HG03469 (cell line): ENCODE results near the gene IFNL3.
"Not testable (repeated sequence)": the region's sequence is repeated elsewhere in the genome, so short reads cannot be mapped to it uniquely, and the experiment has no call there.

Source experiments
- ATAC-seq: cut with Tn5 transposase; IDR thresholded peaks from one replicate; pipeline ENCODE4 v1.9.1; 2021; ENCODE audit warnings: mild to moderate bottlenecking, moderate library complexity, moderate number of reproducible peaks; ENCODE audit not compliant: unreplicated experiment

Gene IFNL3

GRCh38 chr19:39253374-39254149, 8.8 kb upstream of the IFNL3 start:
- ATAC-seq, result no peak

DNA sequence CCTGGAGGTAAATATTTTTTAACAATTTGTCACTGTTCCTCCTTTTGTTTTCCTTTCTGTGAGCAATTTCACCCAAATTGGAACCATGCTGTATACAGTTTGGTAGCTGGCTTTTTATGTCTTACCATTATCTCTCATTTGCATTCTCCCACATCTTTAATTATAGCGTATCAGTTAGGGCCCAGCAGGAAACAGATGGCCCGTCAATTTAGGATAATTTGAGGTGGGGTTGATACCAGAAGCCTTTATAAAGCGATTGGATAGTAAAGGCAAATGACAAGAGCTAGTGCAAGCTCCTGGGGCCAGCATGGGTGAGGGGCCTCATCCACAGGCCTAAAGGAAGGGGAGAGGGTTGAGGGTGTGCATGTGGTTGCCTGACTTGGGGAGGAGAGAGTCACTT, 7.7 kb upstream of the IFNL3 start:
- ATAC-seq, result no peak

- ATAC-seq, result no peak
Observed at GRCh38 chr19:39251846-39252245, 7.0 kb upstream of the IFNL3 start.

- no peak for ATAC-seq
Observed at GRCh38 chr19:39251081-39251480, 6.3 kb upstream of the IFNL3 start.

DNA sequence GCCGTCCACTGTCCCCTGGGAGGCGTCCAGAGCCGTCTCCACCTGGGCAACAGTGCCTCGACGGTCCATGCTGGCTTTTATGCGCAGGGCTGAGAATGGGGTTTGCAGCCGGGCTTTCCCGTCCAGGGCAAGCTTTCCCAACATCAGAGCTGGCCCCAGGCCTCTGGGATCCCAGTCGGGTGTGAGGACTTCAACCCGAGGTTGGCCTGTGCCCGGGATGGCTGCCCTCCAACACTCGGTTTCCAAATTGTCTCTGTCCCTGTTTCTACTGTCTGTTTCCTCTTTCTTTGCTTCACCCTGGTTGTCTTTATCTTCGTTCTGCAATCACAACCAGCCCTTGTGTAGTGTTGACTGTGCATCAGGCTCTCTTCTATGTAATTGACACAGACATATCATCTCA, 4.0 kb upstream of the IFNL3 start, which contains the start of gene IFNL4:
Gene IFNL4, minus strand, starts transcription at position 51 of the 400 bp plus-strand sequence.
- ATAC-seq, result no peak

GRCh38 chr19:39247701-39248664, 3.2 kb upstream of the IFNL3 start:
- no peak for ATAC-seq

DNA sequence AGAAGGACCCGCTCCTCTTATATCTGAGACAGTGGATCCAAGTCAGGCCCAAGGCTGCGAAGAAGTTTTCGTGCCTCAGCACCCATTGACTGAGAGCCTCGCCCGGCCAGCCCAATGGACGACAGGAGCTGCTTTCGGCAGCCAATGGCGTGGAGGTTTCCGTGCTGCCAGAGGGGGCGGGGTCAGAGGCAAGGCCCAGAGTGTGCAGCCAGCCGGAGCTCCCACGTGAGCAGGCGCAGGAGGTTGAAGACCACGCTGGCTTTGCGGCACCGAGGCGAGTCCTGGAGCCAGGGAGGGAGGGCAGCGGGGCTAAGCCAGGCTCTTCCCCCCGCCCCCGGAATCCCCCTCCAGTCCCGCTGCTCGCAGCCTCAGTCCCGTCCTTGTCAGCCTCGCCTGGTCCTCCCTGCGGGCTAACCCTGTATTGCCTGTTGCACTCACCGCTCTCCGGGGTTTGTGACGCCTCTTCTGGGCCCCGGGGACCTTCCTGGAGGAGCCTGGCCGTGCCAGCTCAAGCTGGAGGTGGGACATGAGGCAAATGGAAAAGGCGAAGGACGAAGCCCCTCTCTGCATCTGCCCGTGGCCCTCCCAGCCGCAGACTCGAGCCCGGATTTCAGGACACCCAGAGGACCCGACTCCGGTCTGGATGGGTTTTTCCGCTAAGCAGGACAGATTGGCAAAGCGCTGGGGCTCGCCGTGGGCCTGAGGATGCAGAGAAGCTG, 2.3 kb upstream of the IFNL3 start:
- ATAC-seq, result no peak

GRCh38 chr19:39245166-39245565, 360 bp upstream of the IFNL3 start:
- ATAC-seq, result not testable (repeated sequence)

- ATAC-seq, result not testable (repeated sequence)
Observed at GRCh38 chr19:39243741-39244140, 1.1 kb downstream of the IFNL3 start.

DNA sequence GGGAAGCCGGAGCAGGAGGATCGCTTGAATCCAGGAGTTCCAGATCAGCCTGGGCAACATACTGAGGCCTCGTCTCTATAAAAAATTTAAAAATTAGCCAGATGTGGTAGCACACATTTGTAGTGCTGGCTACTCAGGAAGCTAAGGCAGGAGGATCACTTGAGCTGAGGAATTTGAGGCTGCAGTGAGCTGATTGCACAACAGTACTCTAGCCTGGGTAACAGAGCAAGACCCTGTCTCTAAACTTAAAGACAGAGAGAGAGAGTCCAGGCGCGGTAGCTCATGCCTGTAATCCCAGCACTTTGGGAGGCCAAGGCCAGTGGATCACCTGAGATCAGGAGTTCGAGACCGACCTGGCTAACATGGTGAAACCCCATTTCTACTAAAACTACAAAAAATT, 4.4 kb downstream of the IFNL3 start:
- no peak for ATAC-seq

- ATAC-seq, result no peak
Observed at GRCh38 chr19:39238944-39239343, 5.9 kb downstream of the IFNL3 start.

- no peak for ATAC-seq
Observed at GRCh38 chr19:39238209-39238608, 6.6 kb downstream of the IFNL3 start.

DNA sequence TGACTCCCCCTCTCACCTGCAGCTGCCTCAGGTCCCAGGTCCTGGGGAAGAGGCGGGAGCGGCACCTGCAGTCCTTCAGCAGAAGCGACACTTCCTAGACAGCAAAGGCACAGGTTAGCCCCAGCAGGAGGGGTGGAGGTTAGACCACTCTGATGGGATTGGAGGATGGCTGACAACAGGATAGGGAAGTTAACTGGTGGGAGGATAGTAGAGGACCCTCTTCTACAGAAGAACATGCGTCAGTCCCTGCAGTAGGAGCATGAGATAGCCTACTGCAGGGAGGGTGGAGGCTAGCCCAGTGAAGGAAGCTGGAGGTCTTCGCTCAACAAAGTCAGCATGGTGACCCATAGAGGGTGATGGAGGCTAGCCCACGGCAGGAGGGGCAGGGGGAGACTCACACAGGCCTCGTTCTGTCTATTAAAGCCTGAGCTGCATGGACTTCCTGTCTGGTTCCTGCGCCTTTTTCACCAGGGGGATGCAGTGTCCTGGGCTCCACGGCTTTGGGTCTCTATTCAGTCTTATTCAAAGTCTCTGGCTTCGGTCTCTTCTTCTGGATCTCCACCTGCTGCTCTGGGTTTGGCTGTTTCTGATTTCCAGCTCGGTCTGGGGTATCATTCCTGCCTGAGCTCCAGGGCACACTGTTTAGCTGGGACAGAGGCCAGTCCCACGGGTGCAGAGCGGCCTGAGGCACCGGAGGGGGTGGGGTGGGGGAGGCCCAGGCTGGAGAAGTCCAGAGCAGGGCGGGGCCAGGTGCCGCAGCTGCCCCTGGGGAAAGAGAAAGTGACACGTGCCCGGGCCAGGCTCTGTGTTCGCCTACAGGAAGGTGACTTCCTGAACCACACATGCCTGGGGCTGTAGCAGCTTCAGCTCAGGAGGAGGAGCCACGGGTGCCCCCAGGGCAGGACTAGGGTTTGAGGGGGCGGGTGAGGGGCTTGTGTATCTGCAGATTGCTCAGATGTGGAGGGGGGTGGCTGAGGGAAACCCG, 7.3 kb downstream of the IFNL3 start:
- ATAC-seq, result no peak

DNA sequence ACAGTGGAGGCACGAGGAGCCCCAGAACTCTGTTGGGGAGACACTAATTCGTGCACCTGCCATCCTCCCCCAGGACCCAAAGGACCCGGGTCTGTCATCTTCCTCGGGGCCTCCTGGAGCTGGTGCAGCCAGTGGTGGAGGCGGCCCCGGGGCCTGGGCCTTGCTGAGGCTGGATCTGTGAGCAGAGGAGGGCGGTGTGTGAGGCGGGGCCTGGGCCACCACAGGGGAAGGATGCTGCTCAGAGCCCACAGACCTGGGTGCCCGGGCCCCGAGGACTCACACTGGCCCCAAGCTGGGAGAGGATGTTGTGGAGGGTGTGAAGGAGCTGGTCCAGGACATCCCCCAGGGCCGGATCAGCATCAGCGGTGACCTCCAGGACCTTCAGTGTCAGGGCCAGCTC, 8.3 kb downstream of the IFNL3 start:
- ATAC-seq, result no peak

DNA sequence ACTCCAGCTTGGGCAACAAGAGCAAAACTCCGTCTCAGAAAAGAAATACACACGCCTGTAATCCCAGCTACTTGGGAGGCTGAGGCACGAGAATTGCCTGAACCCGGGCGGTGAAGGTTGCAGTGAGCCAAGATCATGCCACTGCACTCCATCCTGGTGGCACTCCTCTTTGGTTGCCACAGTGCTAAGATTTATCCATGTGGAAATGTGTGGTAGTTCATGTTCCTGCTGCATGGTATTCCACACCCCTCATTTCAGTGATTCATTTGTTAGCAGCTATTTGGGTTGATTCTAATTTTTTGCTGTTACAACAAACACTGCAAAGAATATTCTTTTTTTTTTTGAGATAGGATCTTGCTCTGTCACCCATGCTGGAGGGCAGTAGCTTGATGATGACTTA, 12.1 kb downstream of the IFNL3 start:
- ATAC-seq, result no peak

DNA sequence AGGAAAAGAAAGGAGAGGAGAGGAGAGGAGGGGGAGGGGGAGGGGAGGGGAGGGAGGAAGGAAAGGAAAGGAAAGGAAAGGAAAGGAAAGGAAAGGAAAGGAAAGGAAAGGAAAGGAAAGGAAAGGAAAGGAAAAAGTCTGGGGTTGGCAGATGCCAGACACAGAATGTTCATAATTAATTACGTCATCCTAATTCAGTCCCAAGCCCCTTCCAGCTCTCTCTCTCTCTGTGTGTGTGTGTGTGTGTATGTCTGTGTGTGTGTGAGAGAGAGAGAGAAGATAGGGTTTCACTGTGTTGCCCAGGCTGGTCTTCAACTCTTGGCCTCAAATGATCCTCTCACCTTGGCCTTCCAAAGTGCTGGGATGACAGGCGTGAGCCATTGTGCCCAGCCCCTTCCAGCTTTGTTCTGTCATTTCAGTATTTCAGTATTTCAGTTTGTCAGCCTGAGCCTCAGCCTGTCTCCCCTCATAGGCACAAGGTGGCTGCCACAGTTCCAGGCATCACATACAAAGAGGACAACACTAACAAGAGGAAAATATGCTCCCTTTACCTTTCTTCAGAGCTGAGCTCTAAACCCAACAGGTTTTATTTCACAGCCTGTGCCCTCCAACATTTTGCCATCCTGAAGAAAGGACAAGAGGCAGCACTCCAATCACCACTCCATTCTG, 14.6 kb downstream of the IFNL3 start:
- ATAC-seq, result no peak

DNA sequence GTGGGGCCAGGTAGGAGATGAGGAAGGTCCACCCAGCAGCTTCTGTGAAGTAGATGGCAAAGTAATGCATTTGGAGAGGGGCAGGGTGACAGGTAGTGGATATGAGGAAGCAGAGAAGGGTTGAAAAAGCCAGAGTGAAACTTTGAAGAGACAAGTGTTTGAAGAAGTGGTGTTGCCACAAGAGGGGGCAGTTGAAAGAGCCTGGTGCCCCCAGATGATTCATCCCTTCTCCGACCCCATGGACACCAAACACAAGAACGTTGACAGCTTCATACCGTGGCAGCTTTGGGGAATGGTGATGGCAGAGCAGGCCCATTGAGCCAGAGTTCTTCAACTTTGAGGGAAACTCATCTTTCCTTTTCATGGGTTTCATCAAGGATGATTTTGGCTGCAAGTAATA, 19.9 kb downstream of the IFNL3 start:
- no peak for ATAC-seq

- ATAC-seq, result no peak
Observed at GRCh38 chr19:39223703-39224279, 21.0 kb downstream of the IFNL3 start.

- not testable (repeated sequence) for ATAC-seq
Observed at GRCh38 chr19:39219108-39219507, 25.7 kb downstream of the IFNL3 start.
